HCT116 (cell line): ENCODE measurements around the gene EPHA6.

Experiments
- ELF1 ChIP-seq: IDR thresholded peaks from 2 replicates; pipeline ENCODE4 v1.6.1; 2012; ENCODE audit warnings: low read depth, borderline replicate concordance
- POLR2A ChIP-seq: IDR thresholded peaks from 2 replicates; pipeline ENCODE4 v1.7.0; 2011; ENCODE audit warnings: borderline replicate concordance; ENCODE audit not compliant: insufficient read depth, insufficient read length; ENCODE audit errors: extremely low read depth
- SP1 ChIP-seq: IDR thresholded peaks from 2 replicates; pipeline ENCODE4 v1.6.1; 2012; ENCODE audit warnings: low read depth

- no peak for TF ChIP-seq POLR2A
- no peak for TF ChIP-seq SP1
- no peak for TF ChIP-seq ELF1
These were observed 146.4 kb downstream of the EPHA6 start for GRCh38 chr3:96960661-96961330.
